ENCODE measurements around the gene ZNF845. TPM values are rescaled to one million over a fixed set of nuclear protein-coding genes. Genes with fewer than 3 reads are reported as not detected.
"Not testable (repeated sequence)": the region's sequence is repeated elsewhere in the genome, so short reads cannot be mapped to it uniquely, and the experiment has no call there.

The ZNF845 gene
- 10 to 100 TPM in 1 of 4 donors, 1 to 10 TPM in 3; 6.2 to 10.5 (median 8.8) TPM for total RNA-seq

GRCh38 chr19:53333463-53334449 is at the start of gene ZNF845:
Gene ZNF845, plus strand, starts transcription at chr19:53333749. Its CDS starts 7,559 bp downstream, at chr19:53341308.
- peaks cover 0 to 6% of the 10 kb centered on the region in 2 donors for H3K4me1 ChIP-seq
- intact Hi-C loops (cut with DNase I) = no loop called here
- TF ChIP-seq POLR2A (IDR thresholded peaks at IDR 0.05) (peak in 1 of 2 donors; percentile 60), CTCF (IDR thresholded peaks at IDR 0.05) (no peak)
- no peaks in the 10 kb centered on the region for H3K36me3 ChIP-seq
- peak; percentile 94 to 95 for DNase-seq
- H3K27me3 ChIP-seq = no peaks in the 10 kb centered on the region
- 0 to 1% methylated on average over 36 to 38 of the region's 61 CpGs for WGBS, 2 donors
- H3K27ac ChIP-seq = peak within 1 kb of the TSS in 1 of 3 donors; percentile 56
- H3K9me3 ChIP-seq = no peaks in the 10 kb centered on the region
- H3K4me3 ChIP-seq (replicated peaks in 1 of 3) = peak within 1 kb of the TSS in 2 of 3 donors; percentile 36 to 66

GRCh38 chr19:53285087-53285486 is 48.5 kb upstream of the ZNF845 start:
- Histone ChIP-seq H3K4me1 (no peaks in the 10 kb centered on the region), H3K4me3 (replicated peaks in 1 of 3) (no peak overlapping the region), H3K27me3 (no peaks in the 10 kb centered on the region), H3K9me3 (no peaks in the 10 kb centered on the region), H3K27ac (no peak overlapping the region), H3K36me3 (no peaks in the 10 kb centered on the region)
- TF ChIP-seq CTCF (IDR thresholded peaks at IDR 0.05) (no peak), POLR2A (IDR thresholded peaks at IDR 0.05) (no peak)
- DNase-seq = no peak
- intact Hi-C loops (cut with DNase I) = no loop called here
- WGBS, 2 donors = 60 to 70% methylated on average over 4 of the region's 4 CpGs

- H3K4me1 ChIP-seq = no peaks in the 10 kb centered on the region
- H3K27ac ChIP-seq = no peak overlapping the region
- no peaks in the 10 kb centered on the region for H3K36me3 ChIP-seq
- no peak overlapping the region for H3K4me3 ChIP-seq (replicated peaks in 1 of 3)
- no peaks in the 10 kb centered on the region for H3K9me3 ChIP-seq
- H3K27me3 ChIP-seq = no peaks in the 10 kb centered on the region
- TF ChIP-seq POLR2A (IDR thresholded peaks at IDR 0.05) (no peak), CTCF (IDR thresholded peaks at IDR 0.05) (no peak)
- WGBS, 2 donors = 88 to 89% methylated on average over 46 to 47 of the region's 47 CpGs
- intact Hi-C loops (cut with DNase I) = no loop called here
- DNase-seq = no peak
Measured at GRCh38 chr19:53290758-53291549, 42.6 kb upstream of the ZNF845 start.

GRCh38 chr19:53294786-53295441 is 38.6 kb upstream of the ZNF845 start:
- H3K27ac ChIP-seq = no peak overlapping the region
- intact Hi-C loops (cut with DNase I) = no loop called here
- TF ChIP-seq POLR2A (IDR thresholded peaks at IDR 0.05) = no peak
- no peak for TF ChIP-seq CTCF (IDR thresholded peaks at IDR 0.05)
- no peak overlapping the region for H3K4me3 ChIP-seq (replicated peaks in 1 of 3)
- DNase-seq = no peak
- no peaks in the 10 kb centered on the region for H3K9me3 ChIP-seq
- H3K27me3 ChIP-seq = no peaks in the 10 kb centered on the region
- H3K4me1 ChIP-seq = no peaks in the 10 kb centered on the region
- 76 to 78% methylated on average over 7 of the region's 7 CpGs for WGBS, 2 donors
- H3K36me3 ChIP-seq = no peaks in the 10 kb centered on the region

GRCh38 chr19:53301341-53301740 is 32.2 kb upstream of the ZNF845 start:
- intact Hi-C loops (cut with DNase I); H3K4me1 ChIP-seq; H3K27ac ChIP-seq; H3K36me3 ChIP-seq; H3K4me3 ChIP-seq (replicated peaks in 1 of 3); H3K9me3 ChIP-seq; H3K27me3 ChIP-seq: not testable (repeated sequence)
- DNase-seq = peak in 1 of 2 donors; percentile 18
- 17% methylated on average over 1 of the region's 8 CpGs; no CpG with 5 or more reads in 1 of the 2 donors for WGBS, 2 donors

Data from thyroid gland (tissue), 4 donors.